T-cell (primary cell): ENCODE results near the gene ADGRB3. TPM values are rescaled to one million over a fixed set of nuclear protein-coding genes. Genes with fewer than 3 reads are reported as not detected.

ENCODE experiments used
- ATAC-seq, 4 experiments: fragments of 200-7000 bp in 3 of 4; fragments of 150-1000 bp in 1 of 4; cut with Tn5 transposase; replicated peaks in 1 of 4; 1 replicate in 3 of 4; 2 replicates in 1 of 4; pipeline ENCODE4 v1.10.0; 2021; ENCODE audit warnings: moderate library complexity in 3 of 4, mild to moderate bottlenecking in 2 of 4, moderate number of reproducible peaks in 1 of 4
- CTCF ChIA-PET, 2 donors: fragments of 300-600 bp; sonication (Branson Sonifier 250); formaldehyde crosslinking; loops; one replicate each; lab custom pipeline; 2022; ENCODE audit warnings: antibody characterized with exemption in 2 of 2; lab: Charles Lee
- POLR2A ChIA-PET, 2 donors: fragments of 300-600 bp; sonication (Branson Sonifier 250); formaldehyde crosslinking; loops; one replicate each; lab custom pipeline; 2022; ENCODE audit warnings: antibody characterized with exemption in 2 of 2; lab: Charles Lee
- DNase-seq, 35 experiments: peaks; one replicate each; pipeline versions ENCODE4 v3.0.0 to v3.0.0-alpha.2; 2013 to 2023
- H3K27ac ChIP-seq: one replicate; pipeline ENCODE4 v1.5.1; 2013; ENCODE audit warnings: low read length
- H3K27me3 ChIP-seq, 2 experiments: replicated peaks in 1 of 2; 1 replicate in 1 of 2; 2 replicates in 1 of 2; pipeline versions ENCODE4 v1.6.1 to v1.7.0; 2013; ENCODE audit warnings: low read length in 1 of 2, mixed read lengths in 1 of 2; ENCODE audit not compliant: control insufficient read depth in 2 of 2, insufficient read depth in 2 of 2; ENCODE audit errors: extremely low read depth in 1 of 2
- H3K36me3 ChIP-seq, 2 donors: 1 replicate in 1 of 2; 2 replicates in 1 of 2; pipeline versions ENCODE4 v1.6.1 to v1.7.0; 2013; ENCODE audit warnings: low read length in 1 of 2; ENCODE audit not compliant: control insufficient read depth in 2 of 2, insufficient read depth in 1 of 2; ENCODE audit errors: extremely low read depth in 1 of 2
- H3K4me1 ChIP-seq, 2 experiments: 1 replicate in 1 of 2; 2 replicates in 1 of 2; pipeline versions ENCODE4 v1.6.1 to v1.7.0; 2013; ENCODE audit warnings: low read length in 2 of 2, mixed read lengths in 1 of 2; ENCODE audit not compliant: insufficient read depth in 2 of 2, control insufficient read depth in 1 of 2; ENCODE audit errors: extremely low read depth in 1 of 2
- H3K4me3 ChIP-seq, 2 donors: 1 replicate in 1 of 2; 2 replicates in 1 of 2; pipeline versions ENCODE4 v1.5.1 to v1.7.0; 2013; ENCODE audit warnings: mild to moderate bottlenecking in 2 of 2, low read length in 1 of 2, moderate library complexity in 1 of 2; ENCODE audit not compliant: control insufficient read depth in 1 of 2; ENCODE audit errors: extremely low read depth in 1 of 2
- H3K9me3 ChIP-seq: 2 replicates; pipeline ENCODE4 v1.7.0; 2013
- H3K27ac Mint-ChIP-seq, 2 donors: one replicate each; pipeline ENCODE4 v1.8.0; 2020 to 2021; ENCODE audit warnings: mild to moderate bottlenecking in 2 of 2, mixed read lengths in 2 of 2
- H3K27me3 Mint-ChIP-seq, 2 donors: one replicate each; pipeline ENCODE4 v1.8.0; 2021 to 2022; ENCODE audit warnings: mixed read lengths in 2 of 2
- H3K36me3 Mint-ChIP-seq: one replicate; pipeline ENCODE4 v1.8.0; 2021; ENCODE audit warnings: mixed read lengths
- H3K4me1 Mint-ChIP-seq, 3 donors: one replicate each; pipeline ENCODE4 v1.8.0; 2020 to 2022; ENCODE audit warnings: mixed read lengths in 3 of 3, mild to moderate bottlenecking in 1 of 3
- H3K4me3 Mint-ChIP-seq, 3 donors: one replicate each; pipeline ENCODE4 v1.8.0; 2020 to 2022; ENCODE audit warnings: mild to moderate bottlenecking in 3 of 3, mixed read lengths in 3 of 3, moderate library complexity in 3 of 3
- H3K9me3 Mint-ChIP-seq, 3 donors: one replicate each; pipeline ENCODE4 v1.8.0; 2020 to 2022; ENCODE audit warnings: mixed read lengths in 3 of 3
- WGBS: methylation state at CpG from one replicate; pipeline ENCODE4 v1.1.5; 2013; ENCODE audit warnings: missing lambda C conversion rate; ENCODE audit not compliant: insufficient coverage; 5-methylcytosine and 5-hydroxymethylcytosine counted together
- total RNA-seq, 35 experiments: library from RNA in 6 of 35; stranded (reverse) in 6 of 35; fragments of 120-200 nt in 1 of 35; gene quantifications; one replicate each; pipeline versions ENCODE4 v1.2.1 to v1.2.4 and lab custom pipeline; 2013 to 2026

The ADGRB3 gene
- total RNA-seq, 5 donors from 2014 or later (not counting 1 experiment from before 2014, with no cell fraction given), result not detected

DNA sequence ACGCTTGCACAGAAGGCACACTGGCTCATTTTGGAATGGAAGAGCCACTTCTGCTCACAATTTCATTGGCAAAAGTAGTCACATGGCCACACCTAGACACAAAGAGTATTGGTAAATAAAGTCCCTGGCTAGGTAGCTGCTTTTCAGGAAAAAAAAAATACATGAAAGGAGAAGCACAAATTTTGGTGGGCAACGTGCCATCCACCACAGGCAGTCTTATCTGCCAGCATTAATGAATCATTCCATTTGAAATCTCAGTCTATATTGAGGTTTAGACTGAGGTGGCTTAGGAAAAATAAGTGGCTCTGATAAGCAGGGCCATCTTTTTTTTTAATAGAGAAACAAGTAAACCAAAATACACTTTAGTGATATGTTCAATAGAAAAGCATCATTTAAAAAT is 44.3 kb downstream of the ADGRB3 start:
- no peaks in the 10 kb centered on the region for H3K36me3 Mint-ChIP-seq
- no peak overlapping the region for H3K4me3 Mint-ChIP-seq
- Histone ChIP-seq H3K27ac (no peak overlapping the region), H3K4me3 (no peak overlapping the region), H3K4me1 (no peaks in the 10 kb centered on the region), H3K27me3 (no peaks in the 10 kb centered on the region), H3K9me3 (no peaks in the 10 kb centered on the region), H3K36me3 (no peaks in the 10 kb centered on the region)
- WGBS, result no CpG with 5 or more reads among the region's 2 CpGs
- peaks cover 0 to 3% (median 0%) of the 10 kb centered on the region in 3 donors for H3K9me3 Mint-ChIP-seq
- H3K27ac Mint-ChIP-seq, result no peak overlapping the region
- ChIA-PET POLR2A (no interaction called here), CTCF (no interaction called here)
- DNase-seq (no peak), ATAC-seq (no peak)
- no peaks in the 10 kb centered on the region for H3K27me3 Mint-ChIP-seq
- no peaks in the 10 kb centered on the region for H3K4me1 Mint-ChIP-seq

DNA sequence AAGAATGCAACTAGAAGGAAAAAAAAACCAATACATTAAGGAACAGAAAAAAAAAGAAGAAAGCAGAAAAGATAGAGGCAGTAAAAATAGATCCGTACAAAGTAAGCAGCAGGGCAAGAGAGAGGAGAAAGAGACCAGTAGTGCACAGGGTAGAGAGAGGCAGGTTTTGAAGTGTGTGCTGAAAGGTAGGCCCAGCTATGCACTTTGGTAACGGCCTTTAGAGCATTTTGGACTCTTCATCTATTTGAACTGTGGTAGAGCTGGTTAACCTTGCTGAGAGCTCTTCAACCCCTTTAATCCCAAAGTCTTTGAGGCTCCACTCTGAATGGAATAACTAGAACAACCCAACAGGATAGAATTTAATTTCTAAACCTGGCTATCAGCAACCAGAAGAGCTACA is 45.2 kb downstream of the ADGRB3 start:
- WGBS, result 100% methylated on average over 1 of the region's 2 CpGs
- CTCF ChIA-PET, result no interaction called here

DNA sequence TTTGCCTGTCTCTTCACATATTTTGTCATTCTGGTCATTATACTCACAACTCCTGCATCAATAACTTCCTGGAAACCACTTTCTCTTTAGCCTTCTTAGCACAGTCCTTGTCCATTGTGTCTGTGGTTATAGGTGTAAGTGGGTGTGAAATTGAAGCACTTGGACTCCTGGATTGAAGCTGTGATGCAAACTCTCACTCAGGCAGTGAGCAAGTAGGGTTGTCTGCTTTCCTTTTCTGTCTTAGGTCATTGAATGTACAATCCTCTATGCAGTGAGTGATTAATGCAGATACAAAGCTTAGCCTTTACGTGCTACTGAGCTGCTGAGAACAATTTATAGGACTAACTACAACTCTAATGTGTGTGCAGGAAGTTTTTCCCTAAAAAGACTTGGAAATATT is 54.8 kb downstream of the ADGRB3 start:
- ChIA-PET CTCF (no interaction called here), POLR2A (no interaction called here)
- Mint-ChIP-seq H3K4me1 (no peaks in the 10 kb centered on the region), H3K9me3 (peaks cover 0 to 4% (median 0%) of the 10 kb centered on the region in 3 donors), H3K4me3 (no peak overlapping the region), H3K27ac (no peak overlapping the region), H3K27me3 (no peaks in the 10 kb centered on the region), H3K36me3 (no peaks in the 10 kb centered on the region)
- Histone ChIP-seq H3K9me3 (no peaks in the 10 kb centered on the region), H3K4me1 (no peaks in the 10 kb centered on the region), H3K4me3 (no peak overlapping the region), H3K36me3 (no peaks in the 10 kb centered on the region), H3K27me3 (no peaks in the 10 kb centered on the region), H3K27ac (no peak overlapping the region)
- ATAC-seq, result no peak
- no peak for DNase-seq
- no CpG with 5 or more reads among the region's 1 CpG for WGBS

More for the DNA sequence above, 45.2 kb downstream of the ADGRB3 start:
- Histone ChIP-seq H3K4me3 (no peak overlapping the region), H3K4me1 (no peaks in the 10 kb centered on the region), H3K9me3 (no peaks in the 10 kb centered on the region), H3K36me3 (no peaks in the 10 kb centered on the region), H3K27ac (no peak overlapping the region), H3K27me3 (no peaks in the 10 kb centered on the region)
- H3K9me3 Mint-ChIP-seq, result peaks cover 0 to 3% (median 0%) of the 10 kb centered on the region in 3 donors
- DNase-seq (no peak), ATAC-seq (no peak)
- no peak overlapping the region for H3K4me3 Mint-ChIP-seq
- no peaks in the 10 kb centered on the region for H3K36me3 Mint-ChIP-seq
- H3K27me3 Mint-ChIP-seq, result no peaks in the 10 kb centered on the region
- no peaks in the 10 kb centered on the region for H3K4me1 Mint-ChIP-seq
- POLR2A ChIA-PET, result no interaction called here
- H3K27ac Mint-ChIP-seq, result no peak overlapping the region

DNA sequence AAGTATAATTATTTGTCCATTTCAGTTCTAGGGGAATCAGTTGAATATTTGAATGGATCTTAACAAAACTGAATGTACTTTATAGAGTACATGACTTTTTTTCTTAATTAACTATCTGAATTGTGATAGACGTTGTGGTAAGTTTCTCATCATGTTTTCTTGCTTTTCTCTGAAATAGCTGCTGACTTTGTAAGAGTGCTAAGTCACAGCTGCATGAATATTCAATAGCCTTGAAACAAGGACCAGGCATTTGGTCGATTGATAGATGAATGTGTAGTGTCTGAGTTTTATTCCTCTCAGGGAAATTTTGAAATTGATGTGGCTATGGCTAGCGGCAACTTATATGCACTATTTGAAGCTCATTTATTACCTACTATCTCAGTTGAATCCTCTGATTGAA is 56.0 kb downstream of the ADGRB3 start:
- no peak overlapping the region for H3K27ac Mint-ChIP-seq
- peaks cover 0 to 4% (median 0%) of the 10 kb centered on the region in 3 donors for H3K9me3 Mint-ChIP-seq
- H3K36me3 ChIP-seq, result no peaks in the 10 kb centered on the region
- 40% methylated on average over 1 of the region's 3 CpGs for WGBS
- H3K36me3 Mint-ChIP-seq, result no peaks in the 10 kb centered on the region
- no peak overlapping the region for H3K27ac ChIP-seq
- H3K27me3 ChIP-seq, result no peaks in the 10 kb centered on the region
- no peaks in the 10 kb centered on the region for H3K4me1 ChIP-seq
- H3K4me3 Mint-ChIP-seq, result no peak overlapping the region
- H3K27me3 Mint-ChIP-seq, result no peaks in the 10 kb centered on the region
- no peak for DNase-seq
- no peak overlapping the region for H3K4me3 ChIP-seq
- CTCF ChIA-PET, result no interaction called here
- ATAC-seq, result no peak
- no peaks in the 10 kb centered on the region for H3K4me1 Mint-ChIP-seq
- POLR2A ChIA-PET, result no interaction called here
- H3K9me3 ChIP-seq, result no peaks in the 10 kb centered on the region

DNA sequence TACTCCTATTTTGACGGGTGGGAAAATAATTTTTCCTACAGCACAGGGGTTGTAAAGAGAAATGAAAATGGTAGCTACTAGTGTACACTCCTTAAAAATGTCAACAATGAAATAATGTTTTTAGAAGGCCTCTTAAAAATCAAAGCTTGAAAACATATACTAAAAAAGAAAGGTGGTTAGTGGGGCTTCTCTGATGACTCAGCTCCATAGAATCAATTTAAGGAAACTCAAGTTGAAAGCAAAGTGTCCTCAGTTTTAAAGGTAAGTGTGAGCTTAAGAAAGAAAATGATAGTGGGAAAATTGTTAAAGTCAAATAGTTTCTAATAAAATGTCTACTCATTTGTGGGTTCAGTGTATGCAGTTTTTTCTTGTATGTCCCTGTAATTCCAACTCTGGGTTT is 58.2 kb downstream of the ADGRB3 start:
- no peaks in the 10 kb centered on the region for H3K4me1 Mint-ChIP-seq

DNA sequence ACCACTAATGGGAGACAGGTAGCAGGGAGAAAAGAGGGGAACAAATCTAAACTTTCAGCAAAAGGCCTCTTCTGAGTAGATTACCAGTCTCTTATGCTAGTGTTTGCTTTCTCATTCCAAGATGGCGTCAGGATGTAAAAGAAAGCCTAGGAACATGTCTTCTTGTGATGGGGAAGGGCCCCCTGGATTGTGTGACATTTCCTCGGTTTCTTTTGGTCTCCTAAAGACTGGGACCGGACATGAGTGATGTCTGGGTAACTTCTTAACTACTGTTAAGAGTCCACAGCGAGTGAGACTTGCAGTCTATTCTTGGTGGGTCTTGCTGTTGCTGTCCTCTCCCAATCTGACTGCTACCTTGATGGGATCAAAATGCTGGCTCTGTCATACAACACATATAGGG is 60.3 kb downstream of the ADGRB3 start:
- ChIA-PET CTCF (no interaction called here), POLR2A (no interaction called here)
- H3K4me3 ChIP-seq, result no peak overlapping the region
- H3K27me3 Mint-ChIP-seq, result no peaks in the 10 kb centered on the region
- no peaks in the 10 kb centered on the region for H3K36me3 ChIP-seq
- H3K4me1 ChIP-seq, result no peaks in the 10 kb centered on the region
- no peaks in the 10 kb centered on the region for H3K9me3 ChIP-seq
- H3K27ac ChIP-seq, result no peak overlapping the region
- no peaks in the 10 kb centered on the region for H3K27me3 ChIP-seq
- H3K4me1 Mint-ChIP-seq, result no peaks in the 10 kb centered on the region
- no peaks in the 10 kb centered on the region for H3K36me3 Mint-ChIP-seq
- 67% methylated on average over 4 of the region's 4 CpGs for WGBS
- no peak overlapping the region for H3K4me3 Mint-ChIP-seq
- no peak overlapping the region for H3K27ac Mint-ChIP-seq
- DNase-seq, result no peak
- ATAC-seq, result no peak
- H3K9me3 Mint-ChIP-seq, result no peaks in the 10 kb centered on the region

More for the DNA sequence above, 58.2 kb downstream of the ADGRB3 start:
- Mint-ChIP-seq H3K36me3 (no peaks in the 10 kb centered on the region), H3K27me3 (no peaks in the 10 kb centered on the region), H3K4me3 (no peak overlapping the region), H3K27ac (no peak overlapping the region), H3K9me3 (no peaks in the 10 kb centered on the region)
- WGBS, result no CpG with 5 or more reads among the region's 1 CpG
- H3K27me3 ChIP-seq, result no peaks in the 10 kb centered on the region
- DNase-seq (no peak), ATAC-seq (no peak)
- no peak overlapping the region for H3K27ac ChIP-seq
- no peaks in the 10 kb centered on the region for H3K4me1 ChIP-seq
- no peaks in the 10 kb centered on the region for H3K9me3 ChIP-seq
- H3K4me3 ChIP-seq, result no peak overlapping the region
- ChIA-PET POLR2A (no interaction called here), CTCF (no interaction called here)
- no peaks in the 10 kb centered on the region for H3K36me3 ChIP-seq

DNA sequence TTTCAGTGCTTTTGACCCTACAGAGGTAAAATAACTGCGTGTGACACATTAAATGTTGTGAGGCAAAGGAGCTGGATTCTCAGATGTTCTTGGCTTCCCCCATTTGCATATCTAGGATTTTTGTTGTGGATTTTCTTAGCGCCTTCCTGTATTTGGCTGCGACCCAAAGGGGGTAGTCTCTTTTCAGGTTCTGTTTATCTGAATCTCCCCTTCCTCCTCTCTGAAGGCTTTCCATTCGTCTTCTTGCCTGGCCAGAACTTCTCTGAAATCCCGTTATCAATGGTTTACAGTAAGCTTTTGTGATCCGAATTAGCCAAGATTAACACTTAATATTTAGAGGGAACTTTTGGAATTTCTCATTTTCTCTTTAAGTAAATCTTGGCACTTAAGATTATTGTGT is 60.8 kb downstream of the ADGRB3 start:
- no peak overlapping the region for H3K27ac ChIP-seq
- WGBS, result 100% methylated on average over 1 of the region's 6 CpGs
- ATAC-seq (no peak), DNase-seq (no peak)
- no peaks in the 10 kb centered on the region for H3K9me3 ChIP-seq
- no peaks in the 10 kb centered on the region for H3K4me1 ChIP-seq
- Mint-ChIP-seq H3K27me3 (no peaks in the 10 kb centered on the region), H3K9me3 (no peaks in the 10 kb centered on the region), H3K4me1 (no peaks in the 10 kb centered on the region), H3K4me3 (no peak overlapping the region), H3K36me3 (no peaks in the 10 kb centered on the region), H3K27ac (no peak overlapping the region)
- no peaks in the 10 kb centered on the region for H3K27me3 ChIP-seq
- ChIA-PET POLR2A (no interaction called here), CTCF (no interaction called here)
- H3K4me3 ChIP-seq, result no peak overlapping the region
- H3K36me3 ChIP-seq, result no peaks in the 10 kb centered on the region
